ENCODE data around the gene TNC. TPM values are rescaled to one million over a fixed set of nuclear protein-coding genes. Genes with fewer than 3 reads are reported as not detected.

Gene TNC
- total and polyA plus RNA-seq, 3 donors from 2014 or later = 3.3 to 44.0 (median 3.5) TPM

DNA sequence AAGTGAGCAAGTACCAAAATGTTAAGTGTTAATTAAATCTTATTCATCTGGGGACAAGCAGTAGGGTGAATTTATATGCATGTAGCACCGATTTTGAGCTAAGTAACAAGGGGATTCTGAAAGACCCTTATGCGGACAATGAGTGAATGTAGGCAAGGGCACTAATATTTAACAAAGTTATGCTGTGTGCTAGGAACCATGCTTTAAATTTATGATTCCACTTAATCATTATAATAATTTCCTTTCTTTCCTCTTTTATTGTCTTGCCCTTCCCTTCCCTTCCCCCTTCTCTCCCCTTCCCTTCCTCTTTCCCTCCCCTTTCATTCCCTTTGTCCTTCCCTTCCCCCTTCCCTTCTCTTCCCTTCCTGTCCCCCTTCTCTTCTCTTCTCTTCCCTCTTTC is 25.7 kb upstream of the TNC start:
- no peaks in the 10 kb centered on the region for H3K36me3 ChIP-seq (ENCODE audit: low read depth, missing control alignments)
- TF ChIP-seq, protein P1, sequence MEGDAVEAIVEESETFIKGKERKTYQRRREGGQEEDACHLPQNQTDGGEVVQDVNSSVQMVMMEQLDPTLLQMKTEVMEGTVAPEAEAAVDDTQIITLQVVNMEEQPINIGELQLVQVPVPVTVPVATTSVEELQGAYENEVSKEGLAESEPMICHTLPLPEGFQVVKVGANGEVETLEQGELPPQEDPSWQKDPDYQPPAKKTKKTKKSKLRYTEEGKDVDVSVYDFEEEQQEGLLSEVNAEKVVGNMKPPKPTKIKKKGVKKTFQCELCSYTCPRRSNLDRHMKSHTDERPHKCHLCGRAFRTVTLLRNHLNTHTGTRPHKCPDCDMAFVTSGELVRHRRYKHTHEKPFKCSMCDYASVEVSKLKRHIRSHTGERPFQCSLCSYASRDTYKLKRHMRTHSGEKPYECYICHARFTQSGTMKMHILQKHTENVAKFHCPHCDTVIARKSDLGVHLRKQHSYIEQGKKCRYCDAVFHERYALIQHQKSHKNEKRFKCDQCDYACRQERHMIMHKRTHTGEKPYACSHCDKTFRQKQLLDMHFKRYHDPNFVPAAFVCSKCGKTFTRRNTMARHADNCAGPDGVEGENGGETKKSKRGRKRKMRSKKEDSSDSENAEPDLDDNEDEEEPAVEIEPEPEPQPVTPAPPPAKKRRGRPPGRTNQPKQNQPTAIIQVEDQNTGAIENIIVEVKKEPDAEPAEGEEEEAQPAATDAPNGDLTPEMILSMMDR (IDR thresholded peaks at IDR 0.05) = no peak
- TF ChIP-seq POLR2A (IDR thresholded peaks at IDR 0.05) = no peak
- DNase-seq = no peak
- no peaks in the 10 kb centered on the region for H3K9me3 ChIP-seq
- 60 to 74% methylated on average over 2 of the region's 2 CpGs for WGBS, 2 donors
- no peak overlapping the region for H3K27ac ChIP-seq
- intact Hi-C loops (cut with DNase I; ENCODE audit: low total_unique reads) = no loop called here
- no peaks in the 10 kb centered on the region for H3K27me3 ChIP-seq
- no peaks in the 10 kb centered on the region for H3K4me1 ChIP-seq
- no peak overlapping the region for H3K4me3 ChIP-seq

DNA sequence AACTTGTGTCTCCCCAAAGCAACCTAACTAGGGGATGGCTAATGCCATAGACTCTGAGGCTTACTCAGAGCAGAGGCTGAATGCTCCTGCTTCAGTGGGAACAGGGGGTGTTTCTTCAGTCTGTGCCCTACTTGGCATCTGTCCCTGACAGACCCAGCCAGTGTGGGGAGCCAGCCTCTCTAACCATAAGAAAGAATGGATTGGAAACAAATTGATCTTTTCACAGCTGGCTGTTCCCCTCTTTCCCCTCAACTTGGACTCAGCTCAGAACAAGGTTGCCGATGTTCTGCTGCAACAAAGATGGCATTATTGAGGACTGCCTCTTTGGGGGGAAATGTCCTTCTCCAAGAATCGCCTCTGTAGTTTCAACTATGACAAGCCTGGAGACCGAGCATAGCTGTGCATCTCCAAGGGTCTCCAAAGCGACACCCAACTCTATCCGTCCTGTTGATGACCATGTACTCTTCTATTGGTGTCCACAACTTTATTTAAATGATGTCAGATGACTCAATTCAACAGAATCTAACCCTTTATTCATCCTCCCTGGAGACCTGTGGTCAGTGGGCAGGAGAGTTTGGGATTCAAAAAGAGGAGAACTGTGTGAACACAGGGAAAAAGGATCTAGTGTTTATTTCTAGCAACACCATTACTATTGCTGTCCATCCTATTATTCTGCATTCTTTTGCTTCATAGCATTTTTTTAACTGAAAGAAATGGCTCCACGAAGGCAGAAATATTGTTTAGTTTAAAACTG is 24.7 kb upstream of the TNC start:
- WGBS, 2 donors = 73 to 77% methylated on average over 6 of the region's 6 CpGs
- DNase-seq = peak; percentile 19
- no peaks in the 10 kb centered on the region for H3K36me3 ChIP-seq (ENCODE audit: low read depth, missing control alignments)
- H3K9me3 ChIP-seq = no peaks in the 10 kb centered on the region
- intact Hi-C loops (cut with DNase I; ENCODE audit: low total_unique reads) = no loop called here
- no peak overlapping the region for H3K4me3 ChIP-seq
- no peaks in the 10 kb centered on the region for H3K27me3 ChIP-seq
- no peak for TF ChIP-seq POLR2A (IDR thresholded peaks at IDR 0.05)
- TF ChIP-seq, protein P1 (IDR thresholded peaks at IDR 0.05) = no peak
- no peak overlapping the region for H3K27ac ChIP-seq
- H3K4me1 ChIP-seq = no peaks in the 10 kb centered on the region

DNA sequence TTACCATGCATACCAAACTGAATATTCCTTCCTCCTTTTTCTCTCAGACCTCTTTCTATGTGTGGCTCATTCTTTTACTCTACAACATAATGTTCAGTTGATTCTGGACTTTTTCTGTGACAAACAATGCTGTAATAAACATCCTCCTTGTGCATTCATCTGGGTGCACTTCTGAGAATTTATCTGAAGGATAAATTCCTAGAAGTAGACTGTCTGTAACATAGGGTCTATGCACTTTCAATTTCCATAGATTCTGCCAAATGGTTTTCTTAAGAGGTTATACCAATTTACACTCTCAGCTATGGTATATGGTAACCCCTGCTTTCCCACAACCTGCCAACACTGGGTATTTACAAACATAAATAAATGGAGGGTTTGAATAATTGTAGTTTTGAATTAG is 24.1 kb upstream of the TNC start:
- TF ChIP-seq, protein P1 (IDR thresholded peaks at IDR 0.05) = no peak
- TF ChIP-seq POLR2A (IDR thresholded peaks at IDR 0.05) = no peak

DNA sequence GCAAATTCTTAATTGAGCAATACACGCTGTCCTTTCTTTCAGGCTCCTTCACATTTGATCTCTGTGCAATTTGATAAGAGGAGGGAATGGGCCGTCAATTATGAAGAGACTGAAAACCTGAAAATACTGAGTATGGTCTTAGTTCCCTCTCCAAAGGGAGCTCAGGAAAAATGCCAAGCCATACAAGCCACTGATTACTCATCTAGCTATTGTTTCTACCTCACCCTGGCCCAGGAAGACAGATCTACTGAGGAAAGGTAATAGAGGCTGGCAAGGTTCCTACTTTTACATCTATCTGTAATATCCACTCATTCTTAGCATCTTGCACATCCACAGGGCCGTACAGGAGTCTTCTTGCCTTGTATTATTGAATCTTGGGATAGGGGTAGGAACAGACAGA is 23.7 kb upstream of the TNC start:
- no peaks in the 10 kb centered on the region for H3K4me1 ChIP-seq
- H3K27ac ChIP-seq = no peak overlapping the region
- H3K36me3 ChIP-seq (ENCODE audit: low read depth, missing control alignments) = no peaks in the 10 kb centered on the region
- no peak overlapping the region for H3K4me3 ChIP-seq
- DNase-seq = no peak
- no peaks in the 10 kb centered on the region for H3K27me3 ChIP-seq
- TF ChIP-seq POLR2A (IDR thresholded peaks at IDR 0.05) = no peak
- TF ChIP-seq, protein P1 (IDR thresholded peaks at IDR 0.05) = no peak
- 70 to 82% methylated on average over 3 of the region's 3 CpGs for WGBS, 2 donors
- intact Hi-C loops (cut with DNase I; ENCODE audit: low total_unique reads) = no loop called here
- no peaks in the 10 kb centered on the region for H3K9me3 ChIP-seq

More for the DNA sequence above, 24.1 kb upstream of the TNC start:
- Histone ChIP-seq H3K9me3 (no peaks in the 10 kb centered on the region), H3K36me3 (ENCODE audit: low read depth, missing control alignments) (no peaks in the 10 kb centered on the region), H3K4me1 (no peaks in the 10 kb centered on the region), H3K27ac (no peak overlapping the region), H3K27me3 (no peaks in the 10 kb centered on the region), H3K4me3 (no peak overlapping the region)
- intact Hi-C loops (cut with DNase I; ENCODE audit: low total_unique reads) = no loop called here
- DNase-seq = no peak

DNA sequence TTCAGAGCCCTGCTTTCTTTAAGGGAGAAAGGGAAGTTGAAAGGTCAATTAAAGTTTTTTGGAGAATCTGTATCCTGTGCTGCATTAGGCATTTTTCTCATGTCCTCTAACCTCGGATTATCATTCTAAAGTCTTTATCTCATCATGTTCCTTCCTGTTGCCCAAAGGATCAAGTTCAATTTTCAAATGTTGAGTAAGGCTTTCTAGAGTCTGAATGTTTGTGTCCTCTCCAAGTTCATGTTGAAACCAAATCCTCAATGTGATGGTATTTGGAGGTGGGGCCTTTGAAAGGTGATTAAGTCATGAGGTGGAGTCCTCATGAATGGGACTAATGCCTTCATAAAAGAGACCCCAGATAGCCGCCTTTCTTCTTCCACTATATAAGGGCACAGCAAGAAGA is 20.2 kb upstream of the TNC start:
- no peaks in the 10 kb centered on the region for H3K36me3 ChIP-seq (ENCODE audit: low read depth, missing control alignments)
- no peak for DNase-seq
- 68 to 82% methylated on average over 2 of the region's 2 CpGs for WGBS, 2 donors
- no peak for TF ChIP-seq POLR2A (IDR thresholded peaks at IDR 0.05)
- TF ChIP-seq, protein P1 (IDR thresholded peaks at IDR 0.05) = no peak
- no peaks in the 10 kb centered on the region for H3K4me1 ChIP-seq
- no peak overlapping the region for H3K27ac ChIP-seq
- intact Hi-C loops (cut with DNase I; ENCODE audit: low total_unique reads) = no loop called here
- H3K9me3 ChIP-seq = no peaks in the 10 kb centered on the region
- no peak overlapping the region for H3K4me3 ChIP-seq
- no peaks in the 10 kb centered on the region for H3K27me3 ChIP-seq
